HG02840 (cell line): Measurements from ENCODE around the gene NUBP2.

Experiments
- ATAC-seq: cut with Tn5 transposase; IDR thresholded peaks from one replicate; pipeline ENCODE4 v1.9.1; 2021; ENCODE audit warnings: mild to moderate bottlenecking, moderate library complexity, moderate number of reproducible peaks; ENCODE audit not compliant: unreplicated experiment, low FRiP score

The NUBP2 gene

GRCh38 chr16:1757714-1758461 lies 24.9 kb upstream of the NUBP2 start:
- ATAC-seq, result no peak

GRCh38 chr16:1758923-1759322 lies 23.8 kb upstream of the NUBP2 start:
- no peak for ATAC-seq

GRCh38 chr16:1759511-1759910 lies 23.2 kb upstream of the NUBP2 start:
- no peak for ATAC-seq

- ATAC-seq, result no peak
Observed at GRCh38 chr16:1760911-1761310, 21.8 kb upstream of the NUBP2 start.

- no peak for ATAC-seq
Observed at GRCh38 chr16:1761751-1762150, 21.0 kb upstream of the NUBP2 start.

- ATAC-seq, result no peak
Observed at GRCh38 chr16:1762196-1762878, 20.4 kb upstream of the NUBP2 start.

- ATAC-seq, result no peak
Observed at GRCh38 chr16:1762879-1763520, 19.8 kb upstream of the NUBP2 start.

- no peak for ATAC-seq
Observed at GRCh38 chr16:1763521-1764511, 18.9 kb upstream of the NUBP2 start.

- ATAC-seq, result no peak
Observed at GRCh38 chr16:1764971-1765370, 17.8 kb upstream of the NUBP2 start.

GRCh38 chr16:1765826-1766225 lies 16.9 kb upstream of the NUBP2 start:
- ATAC-seq, result no peak

GRCh38 chr16:1766231-1766630 lies 16.5 kb upstream of the NUBP2 start:
- no peak for ATAC-seq

- no peak for ATAC-seq
Observed at GRCh38 chr16:1766701-1767100, 16.1 kb upstream of the NUBP2 start.

GRCh38 chr16:1767116-1767994 lies 15.4 kb upstream of the NUBP2 start:
- no peak for ATAC-seq

- no peak for ATAC-seq
Observed at GRCh38 chr16:1768061-1768766, 14.5 kb upstream of the NUBP2 start.

GRCh38 chr16:1768767-1769401 lies 13.9 kb upstream of the NUBP2 start:
- ATAC-seq, result no peak

GRCh38 chr16:1769402-1770300 lies 13.1 kb upstream of the NUBP2 start:
- no peak for ATAC-seq
